NCI-H2107 (cell line): ENCODE measurements around the gene MTARC2.
"Not testable (repeated sequence)": the region's sequence is repeated elsewhere in the genome, so short reads cannot be mapped to it uniquely, and the experiment has no call there.

Experiments used
- DNase-seq: peaks from one replicate; lab custom pipeline; 2025; lab: John Stamatoyannopoulos, UW

MTARC2 gene

DNA sequence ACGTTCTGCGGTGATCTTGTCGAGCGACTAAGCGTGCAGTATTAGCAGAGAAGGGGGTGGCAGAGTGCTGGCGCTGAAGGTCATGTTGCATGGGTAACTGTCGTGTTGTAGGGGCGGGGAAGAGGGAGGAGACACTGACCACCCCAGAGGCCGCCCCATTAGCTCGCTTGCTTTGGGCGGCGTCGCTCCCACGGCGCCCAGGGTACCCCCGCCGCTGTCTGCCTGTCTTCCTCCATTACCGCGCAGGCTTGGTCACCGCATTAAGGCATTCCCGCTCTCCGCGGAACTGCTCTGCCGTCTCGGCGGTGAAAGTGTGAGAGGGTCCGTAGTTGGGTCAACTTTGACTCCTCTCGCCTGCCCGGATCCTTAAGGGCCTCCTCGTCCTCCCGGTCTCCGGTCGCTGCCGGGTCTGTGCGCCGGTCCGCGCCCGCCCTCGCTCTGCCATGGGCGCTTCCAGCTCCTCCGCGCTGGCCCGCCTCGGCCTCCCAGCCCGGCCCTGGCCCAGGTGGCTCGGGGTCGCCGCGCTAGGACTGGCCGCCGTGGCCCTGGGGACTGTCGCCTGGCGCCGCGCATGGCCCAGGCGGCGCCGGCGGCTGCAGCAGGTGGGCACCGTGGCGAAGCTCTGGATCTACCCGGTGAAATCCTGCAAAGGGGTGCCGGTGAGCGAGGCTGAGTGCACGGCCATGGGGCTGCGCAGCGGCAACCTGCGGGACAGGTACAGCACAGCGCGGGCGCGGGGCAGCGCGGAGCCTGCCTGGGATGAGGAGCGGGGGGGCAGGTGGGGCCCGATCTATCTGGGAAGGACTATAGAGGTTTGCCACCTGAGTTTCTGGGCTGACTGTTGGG is at the start of gene MTARC2:
MTARC2 (plus strand) TSS at position 234 of the 846 bp plus-strand sequence; CDS start at position 444, 210 bp downstream.
- peak; percentile 41 for DNase-seq

GRCh38 chr1:220698607-220699016 is 49.5 kb upstream of the MTARC2 start:
- no peak for DNase-seq

GRCh38 chr1:220699044-220699443 is 49.1 kb upstream of the MTARC2 start:
- DNase-seq, result no peak

GRCh38 chr1:220700556-220701179 is 47.5 kb upstream of the MTARC2 start:
- peak; percentile 41 for DNase-seq

DNA sequence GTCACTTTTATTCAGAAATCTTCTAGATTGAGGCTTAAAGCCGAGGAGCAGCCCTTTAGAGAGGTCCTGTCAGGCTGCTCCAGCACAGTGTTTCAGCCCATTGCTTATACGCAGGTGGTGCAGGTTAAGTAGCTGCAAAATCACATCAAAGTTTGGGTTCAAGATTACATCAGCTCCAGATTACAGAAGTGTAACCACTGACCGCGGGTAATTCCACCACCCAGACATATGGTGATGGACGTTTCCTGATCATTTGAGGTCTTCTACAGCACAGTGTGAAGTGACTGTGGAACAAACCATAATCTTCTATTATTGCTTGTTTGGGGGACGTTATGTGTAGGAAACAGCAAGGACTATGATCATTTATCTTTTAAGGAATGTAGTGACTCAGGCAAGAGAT is 46.1 kb upstream of the MTARC2 start:
- DNase-seq, result no peak

DNA sequence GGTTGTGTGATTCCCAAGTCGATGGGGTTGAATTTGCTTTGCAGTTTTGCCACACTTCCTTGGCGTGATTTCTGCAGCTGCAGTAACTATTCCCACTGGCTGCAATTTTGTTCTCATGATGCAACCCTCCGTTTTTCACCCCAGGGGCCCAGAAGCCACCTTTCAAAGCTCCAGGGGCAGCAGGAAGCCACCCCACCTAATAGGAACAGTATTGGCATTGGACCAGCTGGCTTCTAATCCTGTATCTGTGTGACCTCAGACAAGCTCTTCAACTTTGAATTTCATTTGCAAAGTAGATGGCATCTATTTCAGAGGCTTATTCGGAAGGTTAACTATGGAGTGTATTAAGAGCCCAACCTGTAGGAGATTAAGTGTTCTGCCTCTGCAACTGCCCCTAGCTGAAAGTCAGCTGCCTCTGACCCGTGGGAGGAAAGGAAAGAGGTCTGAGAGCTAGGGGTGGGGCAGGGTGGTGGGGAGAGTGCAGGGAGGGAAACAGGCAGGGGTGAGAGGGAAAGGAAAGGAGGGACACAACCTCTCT is 45.3 kb upstream of the MTARC2 start:
- DNase-seq, result peak; percentile 63

- no peak for DNase-seq
Measured at GRCh38 chr1:220703305-220703704, 44.8 kb upstream of the MTARC2 start.

GRCh38 chr1:220705782-220706181 is 42.3 kb upstream of the MTARC2 start:
- DNase-seq, result no peak

DNA sequence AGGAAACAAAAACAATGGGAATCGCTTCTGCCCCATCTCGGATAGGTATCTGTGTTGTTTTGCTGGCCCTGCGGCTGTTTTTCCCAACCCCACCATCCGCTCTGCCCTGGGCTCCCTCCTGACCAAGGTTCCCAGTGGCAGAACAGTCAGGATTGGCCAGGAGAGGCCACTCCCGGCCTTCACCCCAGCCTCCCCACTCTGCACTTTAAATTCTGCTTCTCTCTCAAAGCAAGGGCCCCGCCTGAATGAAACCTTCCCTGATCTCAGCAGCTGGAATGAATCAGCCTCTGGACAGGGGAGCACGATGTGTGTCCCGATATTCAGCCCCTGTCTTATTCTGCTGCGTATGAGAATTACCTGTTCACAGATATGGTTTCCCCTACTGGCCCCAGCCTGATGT is 41.6 kb upstream of the MTARC2 start:
- DNase-seq, result no peak

GRCh38 chr1:220707160-220707559 is 41.0 kb upstream of the MTARC2 start:
- DNase-seq, result no peak

DNA sequence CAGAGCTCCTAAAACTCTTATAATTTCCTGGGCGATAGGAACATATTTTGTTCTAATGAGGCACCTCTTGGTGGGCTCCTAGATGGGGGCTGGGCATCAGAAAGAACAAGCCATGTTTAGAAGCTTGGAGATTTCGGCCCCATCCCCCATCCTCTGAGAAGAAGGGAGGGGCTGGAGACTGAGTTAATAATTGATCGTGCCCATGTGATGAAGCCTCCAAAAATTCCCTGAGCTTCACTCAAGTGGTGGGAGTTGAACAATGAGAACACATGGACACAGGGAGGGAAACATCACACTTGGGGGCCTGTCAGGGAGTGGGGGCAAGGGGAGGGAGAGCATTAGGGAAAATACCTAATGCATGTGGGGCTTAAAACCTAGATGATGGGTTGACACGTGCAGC is 39.9 kb upstream of the MTARC2 start:
- no peak for DNase-seq

DNA sequence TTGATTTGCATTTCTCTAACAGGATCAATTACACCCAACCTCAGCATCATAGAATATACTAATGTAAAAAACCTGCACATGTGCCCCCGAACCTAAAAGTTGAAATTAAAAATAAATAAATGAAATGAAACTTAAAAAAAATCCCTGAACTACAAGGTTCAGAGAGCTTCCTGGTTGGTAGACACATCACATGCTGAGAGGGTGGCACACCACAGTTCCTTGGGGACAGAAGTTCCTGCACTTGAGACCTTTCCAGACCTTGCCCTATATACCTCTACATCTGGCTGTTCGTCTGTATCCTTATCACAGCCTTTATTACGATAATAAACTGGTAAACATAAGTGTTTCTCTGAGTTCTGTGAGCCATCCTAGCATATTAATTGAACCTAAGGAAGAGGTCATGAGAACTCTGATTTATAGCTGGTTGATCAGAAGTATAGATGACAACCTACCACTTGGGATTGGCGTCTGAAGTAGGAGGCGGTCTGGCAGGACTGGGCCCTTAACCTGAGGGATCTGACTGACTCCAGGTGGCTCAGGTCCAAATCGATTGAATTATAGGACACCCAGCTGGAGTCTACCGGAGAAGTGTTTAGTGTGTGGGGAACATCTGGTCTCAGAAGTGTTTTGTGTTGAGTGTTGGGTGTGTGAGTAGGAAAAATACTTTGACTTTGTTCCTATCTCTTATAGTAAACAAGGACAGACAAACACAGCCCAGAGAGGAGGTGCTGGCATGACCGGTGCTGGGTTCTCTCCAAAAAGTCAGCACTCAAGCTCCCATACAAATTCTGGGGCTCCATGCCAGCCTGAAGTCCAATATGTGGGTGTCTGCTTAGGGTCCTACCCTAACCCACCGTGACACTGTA is 39.0 kb upstream of the MTARC2 start:
- no peak for DNase-seq

GRCh38 chr1:220710333-220710732 is 37.8 kb upstream of the MTARC2 start:
- DNase-seq, result no peak

DNA sequence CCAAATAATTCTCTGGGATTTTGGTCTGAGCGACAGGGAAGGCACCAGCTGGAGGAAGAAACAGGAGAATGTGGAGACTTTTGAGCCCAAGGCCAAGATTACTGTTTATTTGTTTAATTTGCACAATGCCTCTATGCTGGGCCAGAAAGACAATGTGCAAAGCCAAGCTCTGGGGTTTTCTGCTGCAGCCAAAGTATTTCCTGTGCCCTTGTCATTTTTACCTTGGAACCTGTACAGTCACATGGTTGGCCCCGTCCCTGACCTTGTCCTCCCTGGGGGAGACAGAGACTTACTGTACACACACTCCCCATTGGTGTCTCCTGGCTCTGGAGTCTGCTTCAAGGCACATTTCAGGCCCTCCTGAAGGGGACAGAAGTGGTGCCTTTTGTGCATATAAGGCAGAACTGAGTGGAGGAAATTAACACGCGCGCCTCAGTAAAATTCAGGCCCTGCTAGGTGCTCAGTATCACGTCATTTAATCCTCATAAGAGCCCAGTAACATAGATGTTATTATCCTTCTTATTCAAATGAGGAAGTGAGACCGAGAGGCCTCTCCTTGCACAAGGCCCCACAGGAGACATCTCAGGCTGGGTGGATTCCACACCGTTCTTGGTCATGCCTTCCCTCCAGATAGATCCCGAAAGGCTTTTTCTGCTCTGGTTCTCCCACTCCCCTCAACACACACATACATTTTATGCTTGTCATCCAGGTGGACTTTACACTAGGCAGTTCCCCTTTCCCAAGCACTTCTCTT is 36.9 kb upstream of the MTARC2 start:
- DNase-seq, result no peak

DNA sequence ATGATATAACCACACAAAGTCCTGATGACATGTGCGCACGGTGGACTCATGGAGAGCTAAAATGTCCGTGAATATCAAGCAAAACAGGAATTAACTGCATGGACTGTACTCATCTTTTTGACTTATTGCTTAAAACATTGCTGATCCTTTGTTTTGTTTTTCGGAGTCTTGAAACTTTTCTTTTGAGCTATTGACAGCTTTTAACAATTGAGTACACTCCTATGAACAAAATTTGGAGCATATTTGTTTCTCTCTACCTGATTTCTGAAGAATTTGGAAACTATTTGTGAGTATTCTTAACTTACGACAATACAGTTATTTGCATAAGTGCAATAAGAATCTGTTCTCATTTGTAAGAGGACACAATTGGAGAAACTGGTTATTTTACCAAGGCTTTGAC is 32.1 kb upstream of the MTARC2 start:
- not testable (repeated sequence) for DNase-seq

GRCh38 chr1:220717800-220718640 is 30.1 kb upstream of the MTARC2 start:
- DNase-seq, result no peak

- not testable (repeated sequence) for DNase-seq
Measured at GRCh38 chr1:220721266-220721665, 26.9 kb upstream of the MTARC2 start.

DNA sequence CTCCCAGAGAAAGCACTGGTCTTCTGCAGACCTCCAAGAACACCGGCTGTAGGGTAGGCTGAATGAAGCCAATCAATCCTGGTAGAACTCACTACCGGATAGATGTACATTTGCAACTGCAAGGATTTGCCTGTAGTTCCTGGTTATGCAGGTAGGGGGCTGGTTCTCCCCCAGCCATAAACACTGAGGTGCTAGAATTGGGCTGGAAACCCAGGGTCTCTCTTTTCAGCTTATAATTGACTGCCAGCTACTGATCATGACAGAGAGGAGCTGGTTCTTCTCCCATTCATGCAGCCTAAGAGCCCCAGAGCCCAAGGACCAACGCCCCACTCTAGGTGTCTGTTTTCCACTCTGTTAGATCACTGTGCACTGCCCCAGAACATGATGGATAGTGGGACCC is 21.5 kb upstream of the MTARC2 start:
- DNase-seq, result no peak

DNA sequence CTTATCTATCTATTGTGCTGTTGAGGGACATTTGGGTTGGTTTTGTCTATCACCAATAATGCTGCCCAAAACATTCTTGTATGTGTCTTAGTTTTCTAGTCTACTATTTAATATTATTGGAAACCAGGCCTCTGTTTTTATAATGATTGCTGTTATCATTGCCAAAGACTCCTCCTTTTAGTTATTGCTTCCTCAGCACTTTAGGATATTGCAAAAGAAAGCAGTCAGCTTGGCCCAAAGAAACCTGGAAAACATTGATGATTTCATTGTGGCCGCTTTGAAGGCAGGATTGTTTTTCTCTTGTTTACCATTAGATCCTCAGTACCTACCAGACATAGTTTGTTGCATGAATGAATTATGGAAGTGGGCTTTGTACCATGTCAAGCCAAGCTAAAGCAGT is 20.6 kb upstream of the MTARC2 start:
- DNase-seq, result no peak

GRCh38 chr1:220730486-220730885 is 17.6 kb upstream of the MTARC2 start:
- no peak for DNase-seq

DNA sequence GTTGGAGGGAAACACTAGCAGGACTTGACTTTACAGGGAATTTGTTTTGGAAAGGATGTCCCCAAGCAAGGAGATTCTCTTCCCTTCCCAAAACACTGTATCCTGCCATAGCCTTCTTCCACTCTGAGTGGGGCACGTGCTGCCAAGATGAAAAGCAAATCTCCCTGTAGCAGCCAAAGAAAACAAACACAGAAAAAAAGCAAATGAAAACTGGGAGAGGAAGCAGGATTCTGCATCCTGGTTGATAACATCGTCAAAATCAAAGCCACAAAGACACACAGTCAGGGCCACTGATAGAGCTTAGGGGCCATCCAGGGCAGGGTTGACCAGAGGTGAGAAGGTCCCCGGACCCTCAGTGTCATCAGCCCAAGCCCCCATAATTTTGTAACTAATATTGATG is 16.0 kb upstream of the MTARC2 start:
- DNase-seq, result no peak
